Measurements from ENCODE around the gene NTNG1. TPM values are rescaled to one million over a fixed set of nuclear protein-coding genes. Genes with fewer than 3 reads are reported as not detected.

Gene NTNG1
- total and polyA plus RNA-seq, 4 donors: 0.72 to 26.7 (median 3.9) TPM

DNA sequence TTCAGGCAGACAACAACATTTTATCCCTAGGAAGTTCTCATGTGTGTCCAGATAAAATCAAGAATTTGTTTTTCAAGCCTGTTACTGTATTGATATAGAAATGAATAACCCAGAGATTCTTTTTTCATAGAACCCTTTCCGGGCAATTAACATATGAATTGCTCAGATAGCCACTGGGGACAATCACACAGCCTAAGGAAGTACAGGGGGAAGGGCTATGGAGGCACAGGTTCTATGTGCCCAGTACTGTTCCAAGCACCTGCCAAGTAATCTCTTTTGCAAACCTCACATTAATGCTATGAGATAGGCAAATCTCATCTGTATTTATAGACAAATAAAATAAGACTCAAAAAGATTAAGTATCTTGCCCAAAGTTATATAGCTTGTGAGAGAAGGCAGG is 84.9 kb downstream of the NTNG1 start:
- no peak for TF ChIP-seq CTCF (IDR thresholded peaks at IDR 0.05; ENCODE audit: control extremely low read depth, extremely low read depth)
- H3K4me3 ChIP-seq: no peak overlapping the region

DNA sequence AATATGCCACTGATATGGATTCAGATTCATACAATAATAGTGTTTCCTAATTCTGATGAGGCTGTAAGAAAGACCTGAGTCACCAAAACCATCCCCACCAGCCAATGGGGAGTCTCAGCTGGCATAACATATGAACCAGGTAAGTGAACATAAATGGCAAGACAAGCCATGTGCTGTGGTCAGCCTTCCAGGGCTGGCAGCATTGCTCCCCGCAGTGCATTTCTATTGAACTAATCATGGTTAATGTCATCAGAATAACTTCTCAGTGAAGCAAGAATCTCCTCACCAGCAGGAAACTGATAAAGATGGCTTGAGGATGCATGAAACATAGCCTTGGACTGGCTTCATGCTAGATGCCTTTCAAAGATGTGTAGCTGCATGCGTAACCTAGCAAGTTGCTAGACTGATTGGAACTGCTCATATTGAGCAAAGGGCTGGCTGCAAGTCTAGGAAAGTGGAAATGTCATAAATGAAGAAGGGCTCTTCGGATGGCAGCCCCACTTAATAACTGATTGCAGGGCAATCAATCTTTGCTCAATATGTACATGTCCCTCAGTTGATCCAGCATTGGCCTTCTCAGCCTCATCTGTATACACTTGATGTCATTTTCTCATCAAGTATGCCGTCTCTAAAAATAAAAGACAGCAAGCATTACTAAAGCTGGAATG is 88.0 kb downstream of the NTNG1 start:
- H3K27ac ChIP-seq (ENCODE audit: low read depth in 1 of 2, low read length in 1 of 2): no peak overlapping the region
- H3K4me1 ChIP-seq (ENCODE audit: control insufficient read depth in 5 of 5, insufficient read depth in 5 of 5, low read length in 5 of 5): peaks cover 0 to 2% (median 0%) of the 10 kb centered on the region in 5 donors
- TF ChIP-seq CTCF (IDR thresholded peaks at IDR 0.05; ENCODE audit: control extremely low read depth, extremely low read depth): no peak
- no peak overlapping the region for H3K9ac ChIP-seq (ENCODE audit: insufficient read depth in 1 of 2, low read length in 2 of 2)
- WGBS, 2 donors: 85 to 91% methylated on average over 4 of the region's 4 CpGs
- H3K36me3 ChIP-seq (ENCODE audit: control insufficient read depth in 4 of 4, insufficient read depth in 4 of 4, low read length in 4 of 4): no peaks in the 10 kb centered on the region
- peaks cover 0 to 10% (median 0%) of the 10 kb centered on the region in 3 donors for H3K27me3 ChIP-seq (ENCODE audit: control insufficient read depth in 3 of 3, insufficient read depth in 3 of 3, low read length in 2 of 3)
- H3K9me3 ChIP-seq (ENCODE audit: control insufficient read depth in 4 of 4, insufficient read depth in 3 of 4, low read length in 3 of 4): no peaks in the 10 kb centered on the region
- DNase-seq (no peak), ATAC-seq (ENCODE audit: insufficient read depth, low FRiP score) (no peak)
- H3K4me3 ChIP-seq: no peak overlapping the region

More for the DNA sequence above, 84.9 kb downstream of the NTNG1 start:
- H3K9me3 ChIP-seq (ENCODE audit: control insufficient read depth in 4 of 4, insufficient read depth in 3 of 4, low read length in 3 of 4): no peaks in the 10 kb centered on the region
- no peak overlapping the region for H3K27ac ChIP-seq (ENCODE audit: low read depth in 1 of 2, low read length in 1 of 2)
- DNase-seq: no peak
- H3K9ac ChIP-seq (ENCODE audit: insufficient read depth in 1 of 2, low read length in 2 of 2): no peak overlapping the region
- ATAC-seq (ENCODE audit: insufficient read depth, low FRiP score): no peak
- H3K27me3 ChIP-seq (ENCODE audit: control insufficient read depth in 3 of 3, insufficient read depth in 3 of 3, low read length in 2 of 3): peaks cover 0 to 13% (median 0%) of the 10 kb centered on the region in 3 donors
- H3K36me3 ChIP-seq (ENCODE audit: control insufficient read depth in 4 of 4, insufficient read depth in 4 of 4, low read length in 4 of 4): no peaks in the 10 kb centered on the region
- WGBS, 2 donors: 92 to 93% methylated on average over 1 of the region's 1 CpG
- H3K4me1 ChIP-seq (ENCODE audit: control insufficient read depth in 5 of 5, insufficient read depth in 5 of 5, low read length in 5 of 5): peaks cover 0 to 2% (median 0%) of the 10 kb centered on the region in 5 donors

DNA sequence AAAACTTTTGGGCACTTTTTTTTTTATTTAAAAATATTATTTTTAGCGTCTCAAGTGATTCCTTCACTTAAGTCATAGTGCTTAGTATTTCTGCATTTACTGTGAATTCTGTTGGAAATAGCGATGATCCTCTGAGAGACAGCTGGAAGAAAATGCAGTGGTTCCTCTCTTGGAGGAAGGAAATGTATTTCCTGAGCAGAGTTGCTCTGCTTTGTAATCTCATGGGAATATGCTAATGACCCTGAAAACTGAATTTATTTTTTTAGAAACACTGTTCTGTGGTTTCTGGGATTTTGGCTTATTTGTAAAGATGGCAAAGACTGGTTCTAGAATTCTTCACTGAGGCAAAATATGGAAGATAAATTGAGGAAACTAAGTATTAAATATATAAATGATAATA is 88.9 kb downstream of the NTNG1 start:
- Histone ChIP-seq H3K4me1 (ENCODE audit: control insufficient read depth in 5 of 5, insufficient read depth in 5 of 5, low read length in 5 of 5) (peaks cover 0 to 2% (median 0%) of the 10 kb centered on the region in 5 donors), H3K36me3 (ENCODE audit: control insufficient read depth in 4 of 4, insufficient read depth in 4 of 4, low read length in 4 of 4) (no peaks in the 10 kb centered on the region), H3K27ac (ENCODE audit: low read depth in 1 of 2, low read length in 1 of 2) (no peak overlapping the region), H3K9ac (ENCODE audit: insufficient read depth in 1 of 2, low read length in 2 of 2) (no peak overlapping the region), H3K9me3 (ENCODE audit: control insufficient read depth in 4 of 4, insufficient read depth in 3 of 4, low read length in 3 of 4) (no peaks in the 10 kb centered on the region), H3K27me3 (ENCODE audit: control insufficient read depth in 3 of 3, insufficient read depth in 3 of 3, low read length in 2 of 3) (peaks cover 0 to 10% (median 0%) of the 10 kb centered on the region in 3 donors), H3K4me3 (no peak overlapping the region)
- 68 to 71% methylated on average over 2 of the region's 2 CpGs for WGBS, 2 donors
- no peak for DNase-seq
- ATAC-seq (ENCODE audit: insufficient read depth, low FRiP score): no peak
- no peak for TF ChIP-seq CTCF (IDR thresholded peaks at IDR 0.05; ENCODE audit: control extremely low read depth, extremely low read depth)
